Dedifferentiated amniotic fluid mesenchymal stem cell (primary cell): Measurements from ENCODE around the gene MYPN.
"Not testable (repeated sequence)": the region's sequence is repeated elsewhere in the genome, so short reads cannot be mapped to it uniquely, and the experiment has no call there.

Source experiments
- DNase-seq: peaks from one replicate; pipeline ENCODE4 v3.0.0-alpha.2; 2016; ENCODE audit errors: extremely low spot score

The MYPN gene

DNA sequence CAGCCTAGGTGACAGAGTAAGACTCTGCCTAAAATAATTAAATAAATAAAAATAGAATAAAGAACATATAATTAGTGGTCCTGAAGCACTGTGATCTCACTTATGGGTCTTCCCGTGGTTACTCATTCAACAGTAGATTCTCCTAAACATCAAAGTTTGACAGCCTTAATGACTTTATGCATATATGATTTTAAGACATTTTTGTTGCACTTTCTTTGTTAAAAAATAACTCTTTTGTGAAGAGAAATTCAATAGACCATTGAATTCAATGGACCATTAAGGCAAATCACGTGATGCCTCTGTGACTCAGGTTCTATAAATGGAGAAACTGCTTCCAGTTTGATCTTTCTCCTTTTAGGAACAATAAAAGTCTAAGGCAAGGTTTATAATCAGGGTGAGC is 63.0 kb downstream of the MYPN start:
- no peak for DNase-seq

GRCh38 chr10:68175949-68176348 is 66.7 kb downstream of the MYPN start:
- no peak for DNase-seq

DNA sequence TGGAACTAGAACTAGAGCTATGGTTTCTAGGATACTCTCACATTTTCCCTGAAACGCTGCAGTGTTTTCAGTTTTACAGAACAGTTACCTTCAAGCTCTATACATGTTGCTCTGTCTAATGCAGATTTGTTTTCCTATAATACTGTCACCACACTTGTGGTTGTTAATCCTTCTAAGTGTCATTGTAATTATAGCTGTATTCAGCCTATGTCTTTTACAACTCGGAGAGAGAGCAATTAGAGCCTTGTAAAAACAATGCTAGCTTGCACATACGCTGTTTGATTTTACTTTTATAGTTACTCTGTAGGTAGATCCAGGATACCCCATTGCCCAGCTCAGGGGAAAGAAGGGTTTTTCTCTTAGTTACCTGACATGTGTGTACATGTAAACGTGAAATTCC is 67.5 kb downstream of the MYPN start:
- no peak for DNase-seq

GRCh38 chr10:68178592-68178991 is 69.3 kb downstream of the MYPN start:
- DNase-seq, result no peak

DNA sequence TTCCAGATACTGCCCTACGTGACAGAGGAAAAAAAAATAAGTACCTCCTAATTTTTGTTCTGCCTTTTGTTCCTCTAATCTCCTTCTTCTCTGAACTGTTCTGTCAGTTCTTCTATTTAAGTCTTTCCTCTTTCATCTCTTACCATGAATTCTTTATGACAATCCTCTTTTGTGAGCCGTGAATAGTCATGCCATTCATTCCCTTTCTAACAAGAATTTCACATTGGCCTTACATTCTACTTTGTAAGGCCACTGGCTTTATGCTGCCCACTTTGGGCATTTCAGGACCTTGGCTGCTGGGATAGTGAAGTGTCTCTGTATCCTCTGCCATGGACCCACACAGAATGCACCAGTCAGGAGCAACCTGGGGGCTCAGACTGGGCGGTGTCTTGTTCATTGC is 69.7 kb downstream of the MYPN start:
- DNase-seq, result no peak

GRCh38 chr10:68180490-68180889 is 71.2 kb downstream of the MYPN start:
- no peak for DNase-seq

- no peak for DNase-seq
These were observed 75.3 kb downstream of the MYPN start for GRCh38 chr10:68184546-68184945.

DNA sequence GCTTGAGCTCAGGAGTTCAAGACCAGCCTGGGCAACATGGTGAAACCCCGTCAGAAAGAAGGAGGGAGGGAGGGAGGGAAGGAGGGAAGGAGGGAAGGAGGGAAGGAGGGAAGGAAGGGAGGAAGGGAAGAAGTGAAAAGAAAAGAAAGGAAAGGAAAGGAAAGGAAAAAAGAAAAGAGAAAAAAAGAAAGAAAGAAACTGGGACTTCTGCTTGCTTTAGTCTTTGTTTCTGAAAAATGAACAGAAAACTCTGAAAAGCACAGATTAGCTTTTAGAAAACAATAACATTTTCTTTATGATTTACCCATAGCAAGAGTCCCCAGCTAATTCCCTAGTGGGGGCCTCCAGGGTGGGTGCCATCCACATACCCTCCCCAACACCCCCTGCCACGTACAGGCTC is 75.8 kb downstream of the MYPN start:
- no peak for DNase-seq

GRCh38 chr10:68188835-68189234 is 79.5 kb downstream of the MYPN start:
- no peak for DNase-seq

DNA sequence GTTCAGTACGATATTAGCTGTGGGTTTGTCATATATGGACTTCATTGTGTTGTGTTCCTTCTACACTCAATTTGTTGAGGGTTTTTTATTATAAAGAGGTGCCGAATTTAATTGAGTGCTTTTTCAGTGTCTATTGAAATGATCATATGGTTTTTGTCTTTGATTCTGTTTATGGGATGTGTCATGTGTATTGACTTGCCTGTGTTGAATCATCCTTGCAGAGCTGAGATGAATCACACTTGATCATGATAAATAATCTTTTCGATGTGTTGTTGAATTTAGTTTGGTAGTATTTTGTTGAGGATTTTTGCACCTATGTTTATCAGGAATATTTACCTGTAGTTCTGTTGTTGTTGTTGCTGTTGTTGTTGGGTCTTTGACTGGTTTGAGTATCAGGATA is 82.8 kb downstream of the MYPN start:
- DNase-seq, result no peak

DNA sequence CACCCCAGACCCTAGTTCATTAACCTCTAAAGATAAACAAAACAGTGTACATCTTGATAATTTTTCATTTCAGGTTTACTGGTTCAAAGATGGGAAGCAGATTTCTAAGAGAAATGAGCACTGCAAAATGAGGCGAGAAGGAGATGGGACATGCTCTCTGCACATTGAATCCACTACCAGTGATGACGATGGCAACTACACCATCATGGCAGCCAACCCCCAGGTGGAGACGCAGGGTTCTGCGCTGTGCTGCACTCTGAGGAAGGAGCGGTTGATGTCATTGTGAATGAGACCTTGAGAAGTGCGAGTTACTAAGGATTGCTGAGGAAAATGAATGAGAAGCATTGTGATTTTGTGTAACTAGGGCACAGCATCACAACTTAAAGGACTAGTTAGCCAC is 85.0 kb downstream of the MYPN start:
- no peak for DNase-seq

GRCh38 chr10:68195776-68196175 is 86.5 kb downstream of the MYPN start:
- not testable (repeated sequence) for DNase-seq

- DNase-seq, result no peak
These were observed 87.4 kb downstream of the MYPN start for GRCh38 chr10:68196701-68197100.

GRCh38 chr10:68202960-68203353 is 93.7 kb downstream of the MYPN start:
- DNase-seq, result peak; percentile 34

GRCh38 chr10:68208424-68209042 is 99.2 kb downstream of the MYPN start:
- DNase-seq, result peak; percentile 63

- DNase-seq, result no peak
These were observed 102.4 kb downstream of the MYPN start for GRCh38 chr10:68211669-68212068.

DNA sequence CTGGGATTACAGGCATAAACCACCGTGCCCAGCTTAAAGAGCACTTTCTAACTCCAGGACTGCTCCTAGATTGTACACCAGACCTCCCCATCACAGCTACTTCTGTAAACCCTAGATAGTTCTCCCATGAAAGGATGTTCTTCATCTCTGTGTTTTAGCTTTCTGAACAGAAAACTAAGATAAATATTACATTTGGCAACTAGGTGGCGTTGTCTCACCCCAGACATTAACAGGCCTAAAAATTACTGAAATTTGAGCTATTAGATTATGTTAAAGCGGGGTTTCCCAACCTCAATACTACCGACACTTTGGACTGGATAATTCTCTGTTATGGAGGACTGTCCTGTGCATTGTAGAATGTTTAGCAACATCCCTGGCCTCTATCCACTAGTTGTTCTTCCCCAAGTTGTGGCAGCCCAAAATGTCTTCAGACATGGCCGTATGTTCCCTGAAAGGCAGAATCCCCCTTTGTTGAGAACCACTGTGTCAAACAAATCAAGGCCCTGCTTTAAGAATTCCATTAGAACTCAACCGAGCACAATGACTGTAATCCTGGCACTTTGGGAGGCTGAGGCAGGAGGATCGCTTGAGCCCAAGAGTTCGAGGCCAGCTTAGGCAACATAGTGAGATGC is 103.5 kb downstream of the MYPN start:
- DNase-seq, result peak; percentile 35

- no peak for DNase-seq
These were observed 109.5 kb downstream of the MYPN start for GRCh38 chr10:68218786-68219185.

DNA sequence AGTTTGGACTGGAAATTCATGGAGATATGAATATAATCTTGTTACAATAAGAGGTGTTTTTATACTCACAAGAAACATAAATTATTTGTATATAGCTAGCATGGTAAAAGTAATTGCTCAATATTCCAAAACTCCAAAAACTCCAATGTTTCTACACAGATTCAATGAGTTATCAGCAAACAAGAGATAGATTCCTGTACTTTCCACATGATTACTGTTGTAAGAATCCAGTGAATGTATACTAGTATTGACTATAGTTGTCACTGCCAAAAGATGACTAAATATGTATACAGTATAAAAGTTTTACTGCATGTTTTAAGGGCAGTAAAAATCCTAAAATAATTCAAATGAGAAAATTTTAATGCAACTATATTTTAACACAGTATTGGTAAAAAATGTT is 111.9 kb downstream of the MYPN start:
- no peak for DNase-seq

GRCh38 chr10:68222391-68222790 is 113.1 kb downstream of the MYPN start:
- no peak for DNase-seq

GRCh38 chr10:68223535-68224165 is 114.4 kb downstream of the MYPN start:
- no peak for DNase-seq

- no peak for DNase-seq
These were observed 115.5 kb downstream of the MYPN start for GRCh38 chr10:68224810-68225209.

- DNase-seq, result no peak
These were observed 121.0 kb downstream of the MYPN start for GRCh38 chr10:68230268-68230667.
